Iris pigment epithelial cell (primary cell): Measurements from ENCODE around the gene ADGRF3.
"Not testable (repeated sequence)": the region's sequence is repeated elsewhere in the genome, so short reads cannot be mapped to it uniquely, and the experiment has no call there.

Experiments
- DNase-seq: peaks from one replicate; pipeline ENCODE4 v3.0.0-alpha.2; 2011; ENCODE audit warnings: low read depth

The ADGRF3 gene

GRCh38 chr2:26351375-26352090, 4.9 kb upstream of the ADGRF3 start:
- no peak for DNase-seq

- DNase-seq: no peak
Observed at GRCh38 chr2:26349690-26350089, 3.1 kb upstream of the ADGRF3 start.

- peak; percentile 62 for DNase-seq
Observed at GRCh38 chr2:26347286-26347865, 787 bp upstream of the ADGRF3 start.

GRCh38 chr2:26345545-26346453, 790 bp downstream of the ADGRF3 start, which contains the start of gene SELENOI:
Gene SELENOI (plus strand): TSS chr2:26346143. CDS start chr2:26346233, 90 bp downstream.
- peak; percentile 99 for DNase-seq

- DNase-seq: no peak
Observed at GRCh38 chr2:26345283-26345544, 1.4 kb downstream of the ADGRF3 start.

GRCh38 chr2:26344581-26345282, 1.9 kb downstream of the ADGRF3 start:
- DNase-seq: peak; percentile 70

- no peak for DNase-seq
Observed at GRCh38 chr2:26340831-26341230, 5.8 kb downstream of the ADGRF3 start.

GRCh38 chr2:26337298-26337697, 9.3 kb downstream of the ADGRF3 start:
- DNase-seq: no peak

- no peak for DNase-seq
Observed at GRCh38 chr2:26336719-26337118, 9.9 kb downstream of the ADGRF3 start.

GRCh38 chr2:26335231-26335630, 11.4 kb downstream of the ADGRF3 start:
- DNase-seq: no peak

GRCh38 chr2:26333293-26333692, 13.3 kb downstream of the ADGRF3 start:
- no peak for DNase-seq

- DNase-seq: not testable (repeated sequence)
Observed at GRCh38 chr2:26331321-26331720, 15.3 kb downstream of the ADGRF3 start.

GRCh38 chr2:26330604-26331003, 16.0 kb downstream of the ADGRF3 start:
- DNase-seq: no peak

- peak; percentile 85 for DNase-seq
Observed at GRCh38 chr2:26330114-26330549, 16.5 kb downstream of the ADGRF3 start.

- DNase-seq: not testable (repeated sequence)
Observed at GRCh38 chr2:26329083-26329482, 17.5 kb downstream of the ADGRF3 start.

GRCh38 chr2:26327291-26328272, 19.0 kb downstream of the ADGRF3 start:
- peak; percentile 84 for DNase-seq

GRCh38 chr2:26326514-26326913, 20.1 kb downstream of the ADGRF3 start:
- peak; percentile 20 for DNase-seq

GRCh38 chr2:26325851-26326250, 20.7 kb downstream of the ADGRF3 start:
- peak; percentile 82 for DNase-seq

- no peak for DNase-seq
Observed at GRCh38 chr2:26324903-26325302, 21.7 kb downstream of the ADGRF3 start.

- DNase-seq: not testable (repeated sequence)
Observed at GRCh38 chr2:26324479-26324878, 22.1 kb downstream of the ADGRF3 start.

GRCh38 chr2:26318950-26319349, 27.6 kb downstream of the ADGRF3 start:
- DNase-seq: no peak
